ENCODE data around the gene IQCK. TPM values are rescaled to one million over a fixed set of nuclear protein-coding genes. Genes with fewer than 3 reads are reported as not detected.

The IQCK gene
- total RNA-seq, 1 experiment from 2014 or later: 15.5 TPM

Other genes starting within 250 kb of the IQCK start
- gene GDE1, start 196.2 kb upstream of the IQCK start, total RNA-seq (2021; ENCODE audit: unreplicated experiment): 135 TPM
- 31.8 TPM for gene CCP110, start 194.3 kb upstream of the IQCK start, total RNA-seq (2021; ENCODE audit: unreplicated experiment)
- gene VPS35L, start 162.6 kb upstream of the IQCK start, total RNA-seq (2021; ENCODE audit: unreplicated experiment): 124 TPM
- 70.1 TPM for gene KNOP1, start within 50 bp of the IQCK start, total RNA-seq (2021; ENCODE audit: unreplicated experiment)
- 10.4 TPM for gene GPRC5B, start 166.6 kb downstream of the IQCK start, total RNA-seq (2021; ENCODE audit: unreplicated experiment)

All from Panc1 (cell line).